Keratinocyte (primary cell): ENCODE data around the gene IFIT2. TPM values are rescaled to one million over a fixed set of nuclear protein-coding genes. Genes with fewer than 3 reads are reported as not detected.

Experiments used
- DNase-seq: peaks from one replicate; pipeline ENCODE4 v3.0.0-alpha.2; 2011; ENCODE audit warnings: low read depth, missing footprints, low spot score
- FAIRE-seq: peaks from 2 replicates; lab custom pipeline; 2011; peaks lifted over from hg19 to GRCh38; lab: Jason Lieb, UNC
- H2AFZ ChIP-seq: 2 replicates; pipeline ENCODE4 v1.6.0; 2012; ENCODE audit warnings: low read length, control low read depth, inconsistent platforms; ENCODE audit not compliant: control insufficient read depth
- H3K27ac ChIP-seq: 2 replicates; pipeline ENCODE4 v1.5.1; 2011; ENCODE audit warnings: low read length; ENCODE audit not compliant: control insufficient read depth, insufficient read depth
- H3K27me3 ChIP-seq: 3 replicates; pipeline ENCODE4 v1.6.0; 2011; ENCODE audit warnings: low read length; ENCODE audit not compliant: control insufficient read depth, insufficient read depth; ENCODE audit errors: extremely low read depth
- H3K36me3 ChIP-seq, 2 experiments: 2 replicates in 1 of 2; 3 replicates in 1 of 2; pipeline ENCODE4 v1.5.1; 2011; ENCODE audit warnings: low read length in 2 of 2, mild to moderate bottlenecking in 1 of 2; ENCODE audit not compliant: control insufficient read depth in 2 of 2, insufficient read depth in 2 of 2; ENCODE audit errors: extremely low read depth in 1 of 2
- H3K4me1 ChIP-seq: 3 replicates; pipeline ENCODE4 v1.5.1; 2011; ENCODE audit warnings: low read length; ENCODE audit not compliant: control insufficient read depth, insufficient read depth; ENCODE audit errors: extremely low read depth
- H3K4me2 ChIP-seq: 3 replicates; pipeline ENCODE4 v1.6.0; 2011; ENCODE audit warnings: low read depth, low read length; ENCODE audit not compliant: control insufficient read depth, insufficient read depth; ENCODE audit errors: extremely low read depth
- H3K4me3 ChIP-seq, 3 experiments: fragments of 200-600 bp in 1 of 3; sonication (generic) in 1 of 3; 2 replicates in 2 of 3; 3 replicates in 1 of 3; pipeline ENCODE4 v1.5.1; 2011 to 2016; ENCODE audit warnings: low read length in 3 of 3, mild to moderate bottlenecking in 3 of 3, control low read depth in 2 of 3, inconsistent platforms in 1 of 3, low read depth in 1 of 3, mixed read lengths in 1 of 3, mixed run types in 1 of 3, moderate library complexity in 1 of 3; ENCODE audit not compliant: control insufficient read depth in 2 of 3, insufficient read depth in 2 of 3; ENCODE audit errors: extremely low read depth in 1 of 3
- H3K79me2 ChIP-seq: 2 replicates; pipeline ENCODE4 v1.6.0; 2012; ENCODE audit warnings: low read length; ENCODE audit not compliant: control insufficient read depth, insufficient read depth
- H3K9ac ChIP-seq: 3 replicates; pipeline ENCODE4 v1.6.0; 2011; ENCODE audit warnings: low read length; ENCODE audit not compliant: control insufficient read depth, insufficient read depth; ENCODE audit errors: extremely low read depth
- H3K9me1 ChIP-seq: 3 replicates; pipeline ENCODE4 v1.6.0; 2011; ENCODE audit warnings: low read length; ENCODE audit not compliant: control insufficient read depth, insufficient read depth; ENCODE audit errors: extremely low read depth
- H3K9me3 ChIP-seq: 2 replicates; pipeline ENCODE4 v1.5.1; 2012; ENCODE audit warnings: low read depth, low read length; ENCODE audit not compliant: control insufficient read depth
- H4K20me1 ChIP-seq: 3 replicates; pipeline ENCODE4 v1.6.0; 2011; ENCODE audit warnings: low read length; ENCODE audit not compliant: control insufficient read depth, insufficient read depth; ENCODE audit errors: extremely low read depth
- EZH2 ChIP-seq: IDR thresholded peaks from one replicate; pipeline ENCODE4 v1.6.1; 2012; ENCODE audit warnings: inconsistent platforms, mild to moderate bottlenecking, low read length, moderate library complexity
- dilution Hi-C: fragments of 300-500 bp; cut with MboI; formaldehyde crosslinking; loops from one replicate; pipeline ENCODE4 v1.7.0; 2020; ENCODE audit warnings: low sequenced_read_pairs; ENCODE audit not compliant: extremely low pct_ligation_motif_present
- polyA plus RNA-seq, 5 experiments: library from polyadenylated mRNA; depleted of rRNA in 3 of 5; stranded (reverse) in 3 of 5; stranded (forward) in 1 of 5; unstranded in 1 of 5; fragments of >200 nt; gene quantifications; 1 replicate in 1 of 5; 2 replicates in 3 of 5; 3 replicates in 1 of 5; pipeline versions ENCODE4 v1.2.1 to v1.2.3, GENCODE V29; 2011 to 2012; ENCODE audit warnings: missing spikeins in 2 of 5, low read depth in 1 of 5, low replicate concordance in 1 of 5
- TF ChIP-seq, protein P1 (sequence below), 3 experiments: IDR thresholded peaks in 1 of 3; conservative IDR thresholded peaks in 1 of 3; optimal IDR thresholded peaks in 1 of 3; 2 replicates in 2 of 3; 3 replicates in 1 of 3; pipeline versions ENCODE3 to v1.5.1; 2011; ENCODE audit warnings: low read length in 3 of 3, mild to moderate bottlenecking in 3 of 3, moderate library complexity in 2 of 3, control low read depth in 1 of 3, inconsistent platforms in 1 of 3; ENCODE audit not compliant: insufficient read depth in 2 of 3; ENCODE audit errors: extremely low read depth in 1 of 3

The IFIT2 gene
- polyA plus RNA-seq, 1 donor (not counting 4 experiments of a cell fraction or from before 2014, with no cell fraction given), result 3.9 TPM

DNA sequence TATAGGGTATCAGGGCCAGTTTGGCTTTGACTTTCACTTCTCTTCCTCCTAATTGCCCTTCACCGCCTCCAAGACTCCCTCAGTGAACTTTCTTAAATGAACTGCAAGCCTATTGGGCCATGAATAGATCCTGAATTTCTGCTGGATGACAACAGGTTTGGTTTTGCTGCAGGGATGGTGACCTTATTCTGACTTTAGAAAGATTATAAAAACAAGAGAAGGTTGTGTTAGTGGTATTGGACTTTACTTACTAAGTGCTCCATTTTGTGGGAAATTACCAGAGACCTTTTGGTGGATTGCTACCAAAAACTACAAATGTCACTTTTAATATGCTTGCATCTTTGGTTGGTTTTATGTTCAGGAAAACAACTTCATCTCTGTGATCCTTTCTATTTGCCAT lies 38.8 kb upstream of the IFIT2 start:
- H3K27ac ChIP-seq, result no peak overlapping the region
- H3K4me1 ChIP-seq, result peaks cover 29% of the 10 kb centered on the region
- H3K36me3 ChIP-seq, result no peaks in the 10 kb centered on the region
- H3K4me3 ChIP-seq, result no peak overlapping the region
- TF ChIP-seq, protein P1, sequence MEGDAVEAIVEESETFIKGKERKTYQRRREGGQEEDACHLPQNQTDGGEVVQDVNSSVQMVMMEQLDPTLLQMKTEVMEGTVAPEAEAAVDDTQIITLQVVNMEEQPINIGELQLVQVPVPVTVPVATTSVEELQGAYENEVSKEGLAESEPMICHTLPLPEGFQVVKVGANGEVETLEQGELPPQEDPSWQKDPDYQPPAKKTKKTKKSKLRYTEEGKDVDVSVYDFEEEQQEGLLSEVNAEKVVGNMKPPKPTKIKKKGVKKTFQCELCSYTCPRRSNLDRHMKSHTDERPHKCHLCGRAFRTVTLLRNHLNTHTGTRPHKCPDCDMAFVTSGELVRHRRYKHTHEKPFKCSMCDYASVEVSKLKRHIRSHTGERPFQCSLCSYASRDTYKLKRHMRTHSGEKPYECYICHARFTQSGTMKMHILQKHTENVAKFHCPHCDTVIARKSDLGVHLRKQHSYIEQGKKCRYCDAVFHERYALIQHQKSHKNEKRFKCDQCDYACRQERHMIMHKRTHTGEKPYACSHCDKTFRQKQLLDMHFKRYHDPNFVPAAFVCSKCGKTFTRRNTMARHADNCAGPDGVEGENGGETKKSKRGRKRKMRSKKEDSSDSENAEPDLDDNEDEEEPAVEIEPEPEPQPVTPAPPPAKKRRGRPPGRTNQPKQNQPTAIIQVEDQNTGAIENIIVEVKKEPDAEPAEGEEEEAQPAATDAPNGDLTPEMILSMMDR (optimal IDR thresholded peaks at IDR 0.05 in 1 of 3, IDR thresholded peaks at IDR 0.05 in 1 of 3, conservative IDR thresholded peaks at IDR 0.05 in 1 of 3; ENCODE audit: extremely low read depth in 1 of 3, insufficient read depth in 2 of 3, low read length in 3 of 3), result no peak
- TF ChIP-seq EZH2, result no peak
- peaks cover 4% of the 10 kb centered on the region for H3K9me3 ChIP-seq
- H3K9ac ChIP-seq, result no peak overlapping the region
- peak overlapping the region; percentile 18 for H2AFZ ChIP-seq
- H3K27me3 ChIP-seq, result no peaks in the 10 kb centered on the region
- DNase-seq, result no peak
- no peaks in the 10 kb centered on the region for H4K20me1 ChIP-seq
- dilution Hi-C loops, result no loop called here
- H3K79me2 ChIP-seq, result no peaks in the 10 kb centered on the region
- no peak for FAIRE-seq
- H3K9me1 ChIP-seq, result no peaks in the 10 kb centered on the region
- H3K4me2 ChIP-seq, result peak overlapping the region; percentile 23

DNA sequence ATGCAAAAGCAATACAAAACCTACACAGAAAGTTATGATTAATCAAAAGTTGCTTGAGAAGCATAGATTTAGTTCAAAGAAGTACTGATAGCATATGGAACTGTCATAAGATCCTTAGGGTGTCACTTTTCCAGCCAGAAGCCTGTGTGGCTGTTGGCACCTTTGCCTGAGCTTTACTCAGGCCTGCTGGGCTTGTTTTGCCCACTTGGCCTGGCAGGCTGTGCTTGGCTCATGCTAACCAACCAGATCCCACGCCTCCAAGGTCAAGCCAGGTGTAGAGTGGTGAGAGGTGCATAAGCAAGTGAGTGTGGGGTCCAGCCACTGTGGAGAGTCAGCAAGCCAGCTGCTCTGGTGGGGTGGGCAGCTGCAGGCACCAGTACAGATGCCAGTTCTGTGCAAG lies 38.3 kb upstream of the IFIT2 start:
- Histone ChIP-seq H3K9ac (no peak overlapping the region), H3K79me2 (no peaks in the 10 kb centered on the region), H3K4me3 (no peak overlapping the region), H3K27me3 (no peaks in the 10 kb centered on the region), H2AFZ (no peak overlapping the region), H3K27ac (no peak overlapping the region), H3K9me3 (peaks cover 4% of the 10 kb centered on the region), H3K4me2 (no peak overlapping the region), H3K4me1 (peaks cover 29% of the 10 kb centered on the region), H3K9me1 (no peaks in the 10 kb centered on the region), H3K36me3 (no peaks in the 10 kb centered on the region), H4K20me1 (no peaks in the 10 kb centered on the region)
- FAIRE-seq (no peak), DNase-seq (no peak)
- TF ChIP-seq, protein P1 (optimal IDR thresholded peaks at IDR 0.05 in 1 of 3, IDR thresholded peaks at IDR 0.05 in 1 of 3, conservative IDR thresholded peaks at IDR 0.05 in 1 of 3; ENCODE audit: extremely low read depth in 1 of 3, insufficient read depth in 2 of 3, low read length in 3 of 3), result no peak
- TF ChIP-seq EZH2, result no peak
- dilution Hi-C loops, result no loop called here
